ENCODE measurements around the gene BABAM2.
A peak's percentile ranks its signal among the peaks of the same experiment; 100 is the strongest.

The BABAM2 gene

GRCh38 chr2:27890146-27890923 is at the start of gene BABAM2, which contains the start of gene RBKS:
BABAM2 (plus strand) TSS chr2:27890729; CDS start chr2:27894557, 3,828 bp downstream.
RBKS (minus strand) TSS chr2:27890387; CDS start chr2:27890345, 42 bp downstream.
- Histone ChIP-seq H3K27ac (ENCODE audit: low read depth, low read length) (peak within 1 kb of the TSS; percentile 90), H3K4me3 (ENCODE audit: low read depth in 1 of 2, low read length in 2 of 2) (peak within 1 kb of the TSS; percentile 86 to 96), H3K9ac (ENCODE audit: low read depth in 1 of 2, low read length in 2 of 2) (peak within 1 kb of the TSS; percentile 88 to 98), H3K4me1 (ENCODE audit: control insufficient read depth in 1 of 2, insufficient read depth in 2 of 2, low read length in 2 of 2) (peaks cover 18 to 20% of the 10 kb centered on the region in 2 donors), H3K9me3 (ENCODE audit: control insufficient read depth in 1 of 2, low read length in 2 of 2) (no peaks in the 10 kb centered on the region), H3K36me3 (ENCODE audit: control insufficient read depth in 1 of 2, insufficient read depth in 2 of 2, low read length in 2 of 2) (no peaks in the 10 kb centered on the region), H3K27me3 (ENCODE audit: control insufficient read depth in 1 of 2, insufficient read depth in 2 of 2, low read length in 2 of 2) (no peaks in the 10 kb centered on the region)

DNA sequence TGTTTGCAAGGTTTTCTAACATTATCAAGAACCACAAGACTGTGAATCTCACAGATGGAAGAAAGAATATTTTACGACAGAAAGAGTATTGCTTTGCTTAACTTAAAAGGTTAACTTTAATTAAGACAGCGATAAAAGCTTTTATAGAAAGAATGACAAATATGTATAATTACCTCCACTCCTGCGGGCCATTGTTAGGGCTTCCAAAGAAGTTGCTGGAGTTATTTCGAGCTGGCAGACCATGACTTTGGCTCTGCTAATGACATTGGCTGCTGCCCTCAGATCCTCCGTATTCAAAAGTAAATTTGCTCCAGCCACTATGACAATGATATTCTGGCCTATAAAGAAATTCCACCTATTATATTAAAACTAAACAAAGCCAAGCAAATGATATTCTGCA is 47.6 kb upstream of the BABAM2 start:
- Histone ChIP-seq H3K4me3 (ENCODE audit: low read depth in 1 of 2, low read length in 2 of 2) (no peak overlapping the region), H3K27me3 (ENCODE audit: control insufficient read depth in 1 of 2, insufficient read depth in 2 of 2, low read length in 2 of 2) (no peaks in the 10 kb centered on the region), H3K4me1 (ENCODE audit: control insufficient read depth in 1 of 2, insufficient read depth in 2 of 2, low read length in 2 of 2) (no peaks in the 10 kb centered on the region), H3K27ac (ENCODE audit: low read depth, low read length) (no peak overlapping the region), H3K9ac (ENCODE audit: low read depth in 1 of 2, low read length in 2 of 2) (no peak overlapping the region), H3K9me3 (ENCODE audit: control insufficient read depth in 1 of 2, low read length in 2 of 2) (no peaks in the 10 kb centered on the region), H3K36me3 (ENCODE audit: control insufficient read depth in 1 of 2, insufficient read depth in 2 of 2, low read length in 2 of 2) (peaks cover 0 to 5% of the 10 kb centered on the region in 2 donors)

DNA sequence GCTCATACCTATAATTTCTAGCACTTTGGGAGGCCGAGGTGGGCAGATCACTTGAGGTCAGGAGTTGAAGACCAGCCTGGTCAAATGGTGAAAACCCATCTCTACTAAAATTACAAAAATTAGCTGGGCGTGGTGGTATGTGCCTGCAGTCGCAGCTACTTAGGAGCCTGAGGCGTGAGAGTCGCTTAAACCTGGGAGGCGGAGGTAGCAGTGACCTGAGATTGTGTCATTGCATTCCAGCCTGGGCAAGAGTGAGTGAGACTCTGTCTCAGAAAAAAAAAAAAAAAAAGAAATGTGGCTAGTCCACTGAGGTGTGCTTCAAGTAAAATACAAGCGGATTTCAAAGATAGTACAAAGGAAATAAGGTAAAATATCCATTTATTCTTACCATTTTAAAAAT is 46.5 kb upstream of the BABAM2 start:
- Histone ChIP-seq H3K9ac (ENCODE audit: low read depth in 1 of 2, low read length in 2 of 2) (no peak overlapping the region), H3K27ac (ENCODE audit: low read depth, low read length) (no peak overlapping the region), H3K9me3 (ENCODE audit: control insufficient read depth in 1 of 2, low read length in 2 of 2) (no peaks in the 10 kb centered on the region), H3K36me3 (ENCODE audit: control insufficient read depth in 1 of 2, insufficient read depth in 2 of 2, low read length in 2 of 2) (peaks cover 0 to 5% of the 10 kb centered on the region in 2 donors), H3K27me3 (ENCODE audit: control insufficient read depth in 1 of 2, insufficient read depth in 2 of 2, low read length in 2 of 2) (no peaks in the 10 kb centered on the region), H3K4me1 (ENCODE audit: control insufficient read depth in 1 of 2, insufficient read depth in 2 of 2, low read length in 2 of 2) (no peaks in the 10 kb centered on the region), H3K4me3 (ENCODE audit: low read depth in 1 of 2, low read length in 2 of 2) (no peak overlapping the region)

DNA sequence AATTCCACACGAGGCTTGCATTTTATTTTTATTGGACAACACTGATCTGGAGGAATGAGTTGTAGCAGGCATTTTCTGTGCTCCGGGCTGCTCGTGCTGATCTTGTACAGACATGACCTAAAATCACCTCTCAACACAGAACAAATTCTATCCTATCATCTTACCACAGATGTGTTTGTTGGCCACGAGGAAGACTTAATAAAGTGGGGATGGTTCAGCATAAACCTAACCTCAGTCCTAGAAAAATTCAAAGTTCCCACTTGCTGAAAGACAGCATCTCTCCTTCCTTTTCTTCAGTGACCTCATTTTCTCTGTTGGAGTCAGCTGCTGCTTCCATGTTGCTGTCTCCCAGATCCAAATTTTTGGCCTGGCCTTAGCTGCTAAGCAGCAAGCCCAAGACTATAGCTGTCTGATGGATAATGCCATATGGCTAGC is 45.7 kb upstream of the BABAM2 start:
- H3K4me3 ChIP-seq (ENCODE audit: low read depth in 1 of 2, low read length in 2 of 2) = no peak overlapping the region
- H3K9me3 ChIP-seq (ENCODE audit: control insufficient read depth in 1 of 2, low read length in 2 of 2) = no peaks in the 10 kb centered on the region
- H3K27ac ChIP-seq (ENCODE audit: low read depth, low read length) = no peak overlapping the region
- no peaks in the 10 kb centered on the region for H3K4me1 ChIP-seq (ENCODE audit: control insufficient read depth in 1 of 2, insufficient read depth in 2 of 2, low read length in 2 of 2)
- H3K36me3 ChIP-seq (ENCODE audit: control insufficient read depth in 1 of 2, insufficient read depth in 2 of 2, low read length in 2 of 2) = peaks cover 0 to 5% of the 10 kb centered on the region in 2 donors
- H3K27me3 ChIP-seq (ENCODE audit: control insufficient read depth in 1 of 2, insufficient read depth in 2 of 2, low read length in 2 of 2) = no peaks in the 10 kb centered on the region
- H3K9ac ChIP-seq (ENCODE audit: low read depth in 1 of 2, low read length in 2 of 2) = no peak overlapping the region

DNA sequence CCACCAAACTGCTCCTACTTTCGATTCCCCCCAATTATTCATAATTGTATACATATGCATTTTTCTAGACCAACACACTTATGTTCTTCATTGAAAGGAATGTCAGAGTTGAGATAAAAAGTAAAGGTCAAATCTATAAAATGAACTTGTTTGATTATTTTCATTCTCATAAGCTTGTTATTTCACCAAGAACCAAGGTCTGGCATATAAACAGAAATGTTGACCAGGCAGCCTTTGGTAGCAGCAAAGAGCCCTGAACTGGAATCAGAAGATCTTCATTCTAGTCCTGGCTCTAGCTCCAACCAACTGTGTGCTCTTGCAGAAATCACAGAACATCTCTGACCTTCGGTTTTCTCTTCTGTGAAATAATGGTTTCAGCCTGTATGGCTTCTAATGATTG is 43.2 kb upstream of the BABAM2 start:
- H3K27ac ChIP-seq (ENCODE audit: low read depth, low read length) = no peak overlapping the region
- H3K9ac ChIP-seq (ENCODE audit: low read depth in 1 of 2, low read length in 2 of 2) = no peak overlapping the region
- H3K4me1 ChIP-seq (ENCODE audit: control insufficient read depth in 1 of 2, insufficient read depth in 2 of 2, low read length in 2 of 2) = no peaks in the 10 kb centered on the region
- H3K27me3 ChIP-seq (ENCODE audit: control insufficient read depth in 1 of 2, insufficient read depth in 2 of 2, low read length in 2 of 2) = no peaks in the 10 kb centered on the region
- H3K36me3 ChIP-seq (ENCODE audit: control insufficient read depth in 1 of 2, insufficient read depth in 2 of 2, low read length in 2 of 2) = peaks cover 0 to 5% of the 10 kb centered on the region in 2 donors
- H3K9me3 ChIP-seq (ENCODE audit: control insufficient read depth in 1 of 2, low read length in 2 of 2) = no peaks in the 10 kb centered on the region
- H3K4me3 ChIP-seq (ENCODE audit: low read depth in 1 of 2, low read length in 2 of 2) = no peak overlapping the region

DNA sequence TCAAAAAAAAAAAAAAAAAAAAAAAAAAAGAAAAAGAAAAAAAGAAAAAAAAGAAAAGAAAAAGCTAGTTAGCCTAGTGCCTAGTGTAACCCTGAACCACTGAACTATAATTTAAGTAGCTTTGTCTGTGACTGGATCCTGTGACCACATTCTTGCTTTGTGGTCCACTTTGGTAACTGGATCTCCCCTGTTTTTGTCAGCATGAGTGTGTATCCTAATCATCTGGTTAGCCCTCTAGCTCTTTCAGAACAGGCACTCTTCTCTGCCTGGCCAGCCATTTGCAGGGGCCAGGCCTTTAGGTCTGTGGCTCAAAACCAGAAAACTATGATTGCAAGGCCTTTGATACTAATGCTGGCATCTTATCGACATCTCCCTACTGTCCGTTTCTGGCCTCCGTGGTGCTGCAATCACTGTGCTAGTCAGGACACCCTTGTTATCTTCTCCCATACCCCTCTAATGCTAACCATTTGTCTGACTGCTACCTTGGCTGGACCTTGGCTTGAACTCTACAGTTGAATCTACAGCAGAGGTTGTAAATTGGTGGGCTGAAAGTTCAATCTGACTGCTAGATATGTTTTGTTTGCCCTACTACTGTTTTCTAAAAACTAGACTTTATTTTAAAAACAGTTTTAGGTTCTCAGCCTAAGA is 40.8 kb upstream of the BABAM2 start:
- Histone ChIP-seq H3K4me3 (ENCODE audit: low read depth in 1 of 2, low read length in 2 of 2) (no peak overlapping the region), H3K36me3 (ENCODE audit: control insufficient read depth in 1 of 2, insufficient read depth in 2 of 2, low read length in 2 of 2) (peaks cover 0 to 5% of the 10 kb centered on the region in 2 donors), H3K9ac (ENCODE audit: low read depth in 1 of 2, low read length in 2 of 2) (no peak overlapping the region), H3K27me3 (ENCODE audit: control insufficient read depth in 1 of 2, insufficient read depth in 2 of 2, low read length in 2 of 2) (no peaks in the 10 kb centered on the region), H3K27ac (ENCODE audit: low read depth, low read length) (no peak overlapping the region), H3K9me3 (ENCODE audit: control insufficient read depth in 1 of 2, low read length in 2 of 2) (no peaks in the 10 kb centered on the region), H3K4me1 (ENCODE audit: control insufficient read depth in 1 of 2, insufficient read depth in 2 of 2, low read length in 2 of 2) (peaks cover 11 to 12% of the 10 kb centered on the region in 2 donors)

GRCh38 chr2:27852691-27853090 is 37.8 kb upstream of the BABAM2 start:
- Histone ChIP-seq H3K36me3 (ENCODE audit: control insufficient read depth in 1 of 2, insufficient read depth in 2 of 2, low read length in 2 of 2) (no peaks in the 10 kb centered on the region), H3K4me3 (ENCODE audit: low read depth in 1 of 2, low read length in 2 of 2) (no peak overlapping the region), H3K27me3 (ENCODE audit: control insufficient read depth in 1 of 2, insufficient read depth in 2 of 2, low read length in 2 of 2) (no peaks in the 10 kb centered on the region), H3K9me3 (ENCODE audit: control insufficient read depth in 1 of 2, low read length in 2 of 2) (no peaks in the 10 kb centered on the region), H3K9ac (ENCODE audit: low read depth in 1 of 2, low read length in 2 of 2) (no peak overlapping the region), H3K27ac (ENCODE audit: low read depth, low read length) (no peak overlapping the region), H3K4me1 (ENCODE audit: control insufficient read depth in 1 of 2, insufficient read depth in 2 of 2, low read length in 2 of 2) (peaks cover 12 to 21% of the 10 kb centered on the region in 2 donors)

DNA sequence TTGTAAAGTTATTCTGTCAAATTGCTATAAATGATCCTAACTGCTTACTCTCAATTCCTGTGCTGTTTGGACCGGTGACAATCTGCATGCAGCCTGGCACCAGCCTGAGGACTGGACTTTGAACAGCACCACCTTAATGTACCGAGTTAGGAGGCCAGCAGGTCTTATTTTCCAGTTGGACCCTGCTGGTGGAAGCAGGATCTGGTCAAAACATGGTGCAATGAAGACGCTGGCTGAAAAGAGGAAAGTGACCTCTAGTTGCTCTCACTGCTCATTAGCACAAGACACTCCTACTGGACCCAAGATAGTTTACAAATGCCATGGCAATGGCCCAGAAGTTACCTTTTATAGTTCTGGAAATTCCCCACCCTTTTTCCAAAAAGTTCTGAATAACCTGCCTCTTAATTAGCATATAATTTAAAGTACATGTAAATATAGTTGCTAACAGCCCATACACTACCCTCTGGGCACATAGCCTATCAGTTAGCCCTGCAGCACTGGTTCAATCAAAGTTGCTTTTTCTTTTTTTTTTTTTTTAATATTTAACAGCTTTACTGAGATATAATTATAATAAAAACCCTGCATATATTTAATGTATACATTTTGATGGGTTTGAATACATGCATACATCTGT is 36.2 kb upstream of the BABAM2 start:
- Histone ChIP-seq H3K36me3 (ENCODE audit: control insufficient read depth in 1 of 2, insufficient read depth in 2 of 2, low read length in 2 of 2) (no peaks in the 10 kb centered on the region), H3K27ac (ENCODE audit: low read depth, low read length) (no peak overlapping the region)

DNA sequence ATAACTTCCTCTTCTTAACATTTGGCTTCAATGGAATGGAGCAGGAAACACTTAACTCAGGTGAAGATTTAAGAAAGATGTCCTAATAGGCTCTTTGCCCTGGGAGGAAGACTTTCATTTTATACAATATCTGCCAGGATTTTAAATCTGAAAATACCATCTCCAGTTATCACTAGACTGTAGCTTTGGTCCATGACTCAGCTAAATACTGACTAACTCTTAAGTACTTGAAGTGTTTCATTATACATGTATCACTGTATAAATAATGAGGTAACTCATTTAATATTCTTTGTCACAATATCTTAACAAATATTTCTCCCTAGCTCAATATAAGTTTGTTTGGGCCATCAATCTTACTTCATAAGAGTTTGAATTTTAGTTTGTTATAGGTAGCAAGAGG is 35.1 kb upstream of the BABAM2 start:
- Histone ChIP-seq H3K27ac (ENCODE audit: low read depth, low read length) (no peak overlapping the region), H3K27me3 (ENCODE audit: control insufficient read depth in 1 of 2, insufficient read depth in 2 of 2, low read length in 2 of 2) (no peaks in the 10 kb centered on the region), H3K4me3 (ENCODE audit: low read depth in 1 of 2, low read length in 2 of 2) (no peak overlapping the region), H3K9ac (ENCODE audit: low read depth in 1 of 2, low read length in 2 of 2) (no peak overlapping the region), H3K36me3 (ENCODE audit: control insufficient read depth in 1 of 2, insufficient read depth in 2 of 2, low read length in 2 of 2) (no peaks in the 10 kb centered on the region), H3K4me1 (ENCODE audit: control insufficient read depth in 1 of 2, insufficient read depth in 2 of 2, low read length in 2 of 2) (peaks cover 12 to 21% of the 10 kb centered on the region in 2 donors), H3K9me3 (ENCODE audit: control insufficient read depth in 1 of 2, low read length in 2 of 2) (peaks cover 0 to 3% of the 10 kb centered on the region in 2 donors)

More for the DNA sequence above, 36.2 kb upstream of the BABAM2 start:
- H3K4me3 ChIP-seq (ENCODE audit: low read depth in 1 of 2, low read length in 2 of 2) = no peak overlapping the region
- H3K9me3 ChIP-seq (ENCODE audit: control insufficient read depth in 1 of 2, low read length in 2 of 2) = peaks cover 0 to 3% of the 10 kb centered on the region in 2 donors
- no peaks in the 10 kb centered on the region for H3K27me3 ChIP-seq (ENCODE audit: control insufficient read depth in 1 of 2, insufficient read depth in 2 of 2, low read length in 2 of 2)
- peaks cover 12 to 21% of the 10 kb centered on the region in 2 donors for H3K4me1 ChIP-seq (ENCODE audit: control insufficient read depth in 1 of 2, insufficient read depth in 2 of 2, low read length in 2 of 2)
- no peak overlapping the region for H3K9ac ChIP-seq (ENCODE audit: low read depth in 1 of 2, low read length in 2 of 2)

DNA sequence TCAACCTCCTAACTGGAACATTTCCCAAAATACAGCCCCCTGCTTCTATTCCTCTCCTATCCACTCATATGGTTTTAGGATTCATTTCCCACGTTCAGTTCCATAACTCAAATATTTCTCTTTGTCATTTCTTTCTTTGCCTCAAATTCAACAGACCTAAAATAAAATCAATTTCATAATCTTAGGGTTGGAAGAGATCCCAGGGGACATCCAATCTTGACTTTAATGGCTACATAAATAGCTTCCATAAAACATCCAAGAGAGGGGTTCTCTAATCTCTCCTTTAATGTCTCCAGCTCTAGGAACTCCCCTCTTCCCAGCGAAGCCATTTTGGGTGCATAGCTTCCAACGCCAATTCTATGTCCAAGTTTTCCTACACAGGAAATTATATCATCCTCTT is 34.1 kb upstream of the BABAM2 start:
- H3K9ac ChIP-seq (ENCODE audit: low read depth in 1 of 2, low read length in 2 of 2) = no peak overlapping the region
- no peaks in the 10 kb centered on the region for H3K36me3 ChIP-seq (ENCODE audit: control insufficient read depth in 1 of 2, insufficient read depth in 2 of 2, low read length in 2 of 2)
- H3K4me3 ChIP-seq (ENCODE audit: low read depth in 1 of 2, low read length in 2 of 2) = no peak overlapping the region
- no peak overlapping the region for H3K27ac ChIP-seq (ENCODE audit: low read depth, low read length)
- no peaks in the 10 kb centered on the region for H3K27me3 ChIP-seq (ENCODE audit: control insufficient read depth in 1 of 2, insufficient read depth in 2 of 2, low read length in 2 of 2)
- peaks cover 0 to 3% of the 10 kb centered on the region in 2 donors for H3K9me3 ChIP-seq (ENCODE audit: control insufficient read depth in 1 of 2, low read length in 2 of 2)
- H3K4me1 ChIP-seq (ENCODE audit: control insufficient read depth in 1 of 2, insufficient read depth in 2 of 2, low read length in 2 of 2) = peaks cover 12 to 21% of the 10 kb centered on the region in 2 donors
